Right atrium auricular region (tissue), 2 donors: ENCODE data around the gene SPTBN4. TPM values are rescaled to one million over a fixed set of nuclear protein-coding genes. Genes with fewer than 3 reads are reported as not detected.

Experiments
- DNase-seq: peaks from one replicate; pipeline ENCODE4 v3.0.0-alpha.2; 2019; ENCODE audit warnings: low spot score
- H3K27ac ChIP-seq, 2 donors: fragments of 200-600 bp; sonication (generic); 1 replicate in 1 of 2; 2 replicates in 1 of 2; pipeline ENCODE4 v1.5.1; 2016 to 2019
- H3K27me3 ChIP-seq, 2 donors: fragments of 200-600 bp; sonication (generic); one replicate each; pipeline versions ENCODE4 v1.5.1 to v1.6.0; 2017 to 2019
- H3K36me3 ChIP-seq: fragments of 200-600 bp; sonication (generic); one replicate; pipeline ENCODE4 v1.5.1; 2016
- H3K4me1 ChIP-seq, 2 donors: fragments of 200-600 bp; sonication (generic); one replicate each; pipeline versions ENCODE4 v1.5.1 to v1.6.0; 2017 to 2019
- H3K4me3 ChIP-seq, 2 donors: fragments of 200-600 bp; sonication (generic); 1 replicate in 1 of 2; 2 replicates in 1 of 2; pipeline ENCODE4 v1.5.1; 2017 to 2019; ENCODE audit warnings: mild to moderate bottlenecking in 1 of 2, moderate library complexity in 1 of 2
- H3K9me3 ChIP-seq, 2 donors: fragments of 200-600 bp; sonication (generic); one replicate each; pipeline ENCODE4 v1.5.1; 2019
- total RNA-seq, 2 donors: library from RNA; depleted of rRNA; stranded (reverse); fragments of >200 nt; gene quantifications; one replicate each; pipeline ENCODE4 v1.1.0, GENCODE V29; 2016
- TF ChIP-seq, protein P1 (sequence below), 2 donors: fragments of 200-600 bp; sonication (generic); IDR thresholded peaks; one replicate each; pipeline ENCODE4 v1.5.1; 2019; ENCODE audit warnings: antibody characterized with exemption in 2 of 2

Gene SPTBN4
- total RNA-seq, 2 donors from 2014 or later, result 5.2 to 5.5 TPM

DNA sequence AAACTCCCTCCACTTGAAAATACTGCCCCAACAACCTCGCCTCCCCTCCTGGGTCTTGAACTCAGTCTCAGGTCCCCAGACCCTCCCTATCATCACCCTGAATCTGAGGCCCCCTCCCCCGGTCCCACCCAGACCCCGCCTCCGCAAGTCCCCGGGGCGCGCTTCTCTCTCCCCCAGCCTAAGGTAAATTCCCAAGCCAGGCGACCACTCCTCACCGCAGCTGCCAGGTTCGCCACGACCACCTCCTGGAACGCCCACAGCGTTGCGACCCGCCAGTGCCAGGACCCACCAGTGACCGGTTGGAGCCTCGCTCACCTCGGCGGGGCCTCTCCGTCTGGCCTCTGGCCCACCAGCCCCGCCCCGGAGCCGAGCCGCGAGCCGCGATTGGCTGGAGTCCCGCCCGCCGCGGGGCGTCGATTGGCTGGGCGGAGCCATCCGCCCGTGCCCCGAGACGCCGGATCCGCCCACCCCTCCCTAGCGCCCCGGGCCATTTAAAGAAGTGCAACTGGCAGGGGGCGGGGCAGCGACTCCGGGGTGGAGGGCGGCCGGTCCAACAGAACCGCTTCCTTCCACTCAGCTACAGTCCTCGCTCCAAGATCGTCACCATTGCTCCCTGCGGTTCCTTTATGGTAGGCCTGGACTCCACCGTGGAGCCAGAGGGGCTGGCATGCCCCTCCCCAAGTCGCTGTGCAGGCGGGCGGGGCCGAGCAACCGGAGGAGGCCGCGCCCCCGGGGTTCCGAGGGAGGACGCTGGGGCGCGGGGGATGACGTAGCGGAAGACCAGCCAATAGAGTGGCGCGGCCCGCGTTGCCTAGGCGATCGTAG lies 22.6 kb upstream of the SPTBN4 start, which contains the start of gene SERTAD3:
Gene SERTAD3, minus strand, starts transcription at position 336 of the 825 bp plus-strand sequence. CDS start 2,255 bp downstream, outside the sequence.
- Histone ChIP-seq H3K9me3 (no peaks in the 10 kb centered on the region), H3K36me3 (peaks cover 32% of the 10 kb centered on the region), H3K4me1 (peaks cover 0 to 37% of the 10 kb centered on the region in 2 donors), H3K4me3 (peak within 1 kb of the TSS; percentile 94 to 96), H3K27ac (peak within 1 kb of the TSS; percentile 98), H3K27me3 (no peaks in the 10 kb centered on the region)
- DNase-seq, result peak; percentile 98
- TF ChIP-seq, protein P1, sequence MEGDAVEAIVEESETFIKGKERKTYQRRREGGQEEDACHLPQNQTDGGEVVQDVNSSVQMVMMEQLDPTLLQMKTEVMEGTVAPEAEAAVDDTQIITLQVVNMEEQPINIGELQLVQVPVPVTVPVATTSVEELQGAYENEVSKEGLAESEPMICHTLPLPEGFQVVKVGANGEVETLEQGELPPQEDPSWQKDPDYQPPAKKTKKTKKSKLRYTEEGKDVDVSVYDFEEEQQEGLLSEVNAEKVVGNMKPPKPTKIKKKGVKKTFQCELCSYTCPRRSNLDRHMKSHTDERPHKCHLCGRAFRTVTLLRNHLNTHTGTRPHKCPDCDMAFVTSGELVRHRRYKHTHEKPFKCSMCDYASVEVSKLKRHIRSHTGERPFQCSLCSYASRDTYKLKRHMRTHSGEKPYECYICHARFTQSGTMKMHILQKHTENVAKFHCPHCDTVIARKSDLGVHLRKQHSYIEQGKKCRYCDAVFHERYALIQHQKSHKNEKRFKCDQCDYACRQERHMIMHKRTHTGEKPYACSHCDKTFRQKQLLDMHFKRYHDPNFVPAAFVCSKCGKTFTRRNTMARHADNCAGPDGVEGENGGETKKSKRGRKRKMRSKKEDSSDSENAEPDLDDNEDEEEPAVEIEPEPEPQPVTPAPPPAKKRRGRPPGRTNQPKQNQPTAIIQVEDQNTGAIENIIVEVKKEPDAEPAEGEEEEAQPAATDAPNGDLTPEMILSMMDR (IDR thresholded peaks at IDR 0.05), result no peak

DNA sequence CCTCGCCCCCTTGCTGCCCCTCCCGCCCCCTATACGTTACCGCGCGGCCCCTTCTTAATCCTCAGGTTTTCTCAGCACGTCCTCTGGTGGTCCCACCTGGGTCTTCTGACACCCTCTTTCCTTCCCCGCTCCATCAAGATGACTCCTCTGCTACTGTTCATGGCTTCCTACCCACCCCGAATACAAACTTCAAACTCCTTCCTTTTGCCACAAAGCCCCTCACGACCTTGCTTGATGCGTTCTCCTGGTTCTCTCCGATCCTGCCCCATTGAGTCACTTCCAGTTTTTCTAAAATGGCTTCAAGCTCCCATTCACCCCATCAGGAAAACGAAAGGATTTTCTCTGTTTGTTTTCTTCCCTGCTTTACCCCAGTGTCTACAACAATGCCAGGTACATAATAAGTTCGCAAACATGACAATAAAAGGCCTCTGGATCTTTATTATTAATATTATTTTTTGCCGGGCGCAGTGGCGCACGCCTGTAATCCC lies 21.9 kb upstream of the SPTBN4 start:
- Histone ChIP-seq H3K4me3 (peak overlapping the region; percentile 94 to 96), H3K27me3 (no peaks in the 10 kb centered on the region), H3K4me1 (peaks cover 0 to 37% of the 10 kb centered on the region in 2 donors), H3K36me3 (peaks cover 38% of the 10 kb centered on the region), H3K9me3 (no peaks in the 10 kb centered on the region), H3K27ac (peak overlapping the region; percentile 98)
- TF ChIP-seq, protein P1 (IDR thresholded peaks at IDR 0.05), result peak in 1 of 2 donors; percentile 47
- DNase-seq, result no peak

DNA sequence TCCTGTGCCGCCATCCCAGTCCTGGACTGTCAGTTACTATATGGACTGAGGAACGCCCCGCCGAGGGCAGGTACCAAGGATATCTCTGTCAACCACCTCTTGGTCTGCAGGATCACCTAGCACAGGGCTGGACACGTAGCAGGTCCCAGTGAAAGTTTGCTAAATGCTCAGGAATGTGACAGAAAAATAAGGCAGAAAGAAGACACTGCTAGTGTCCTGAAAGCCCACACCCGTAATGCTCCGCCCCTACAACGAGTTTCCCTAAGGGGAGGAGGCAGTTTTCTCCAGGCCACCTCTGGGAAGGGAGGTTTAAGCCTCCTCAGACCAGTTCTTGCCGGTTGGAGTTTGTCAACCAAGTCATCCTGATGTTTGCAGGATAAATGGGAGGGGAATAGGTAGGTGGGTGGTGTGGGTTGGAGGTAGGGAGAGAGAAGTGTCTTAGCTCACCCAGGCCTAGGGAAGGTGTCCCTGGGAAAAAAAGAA lies 21.0 kb upstream of the SPTBN4 start:
- H3K4me1 ChIP-seq, result peaks cover 0 to 27% of the 10 kb centered on the region in 2 donors
- H3K27me3 ChIP-seq, result no peaks in the 10 kb centered on the region
- H3K27ac ChIP-seq, result no peak overlapping the region
- no peak overlapping the region for H3K4me3 ChIP-seq
- DNase-seq, result no peak
- H3K36me3 ChIP-seq, result peaks cover 29% of the 10 kb centered on the region
- TF ChIP-seq, protein P1 (IDR thresholded peaks at IDR 0.05), result no peak
- no peaks in the 10 kb centered on the region for H3K9me3 ChIP-seq

DNA sequence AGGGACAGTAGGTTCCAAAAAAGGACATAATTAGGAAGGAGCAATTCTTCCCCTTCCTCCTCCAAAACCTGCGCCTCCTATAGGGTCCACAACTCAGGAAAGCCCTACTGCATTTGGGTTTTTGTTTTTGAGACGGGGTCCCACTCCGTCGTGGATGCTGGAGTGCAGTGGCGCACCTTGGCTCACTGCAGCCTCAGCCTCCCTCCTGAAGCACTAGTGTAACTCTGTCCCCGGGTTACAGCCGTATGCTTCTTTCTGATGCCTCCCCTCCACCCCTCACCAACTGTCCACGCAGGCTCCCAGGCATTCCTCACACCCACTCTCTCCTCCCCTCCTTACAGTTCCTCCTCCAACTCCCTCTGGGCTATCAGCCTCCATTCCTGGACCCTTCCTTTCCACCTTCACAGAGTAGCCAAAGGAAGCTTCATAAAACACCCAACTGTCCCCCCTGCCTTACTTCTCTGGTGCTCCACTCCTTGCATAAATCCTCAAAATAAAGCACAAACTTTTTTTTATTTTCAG lies 20.5 kb upstream of the SPTBN4 start:
- Histone ChIP-seq H3K27ac (no peak overlapping the region), H3K36me3 (peaks cover 24% of the 10 kb centered on the region), H3K4me1 (peaks cover 0 to 22% of the 10 kb centered on the region in 2 donors), H3K4me3 (no peak overlapping the region), H3K9me3 (no peaks in the 10 kb centered on the region), H3K27me3 (no peaks in the 10 kb centered on the region)
- TF ChIP-seq, protein P1 (IDR thresholded peaks at IDR 0.05), result no peak
- DNase-seq, result no peak

DNA sequence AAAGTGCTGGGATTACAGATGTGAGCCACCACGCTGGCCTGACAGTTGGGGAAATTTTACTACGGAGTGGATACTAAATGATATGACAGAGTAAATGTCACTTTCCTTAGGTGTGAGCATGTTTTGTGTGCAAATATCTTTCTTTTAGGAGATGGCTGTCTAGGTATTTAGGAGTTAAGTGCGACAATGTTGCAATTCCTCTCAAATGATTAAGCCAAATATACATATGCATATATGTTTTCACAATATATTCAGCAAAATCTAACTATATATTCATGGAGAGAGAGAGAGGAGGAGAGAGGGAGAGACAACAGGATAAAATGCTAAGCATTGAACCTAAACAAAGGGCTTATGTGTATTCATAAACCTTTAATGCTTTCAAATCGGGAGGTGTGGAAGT lies 17.3 kb upstream of the SPTBN4 start:
- H3K36me3 ChIP-seq, result peaks cover 13% of the 10 kb centered on the region
- H3K27me3 ChIP-seq, result no peaks in the 10 kb centered on the region
- H3K27ac ChIP-seq, result no peak overlapping the region
- TF ChIP-seq, protein P1 (IDR thresholded peaks at IDR 0.05), result no peak
- H3K4me3 ChIP-seq, result no peak overlapping the region
- H3K9me3 ChIP-seq, result no peaks in the 10 kb centered on the region
- no peak for DNase-seq
- peaks cover 0 to 7% of the 10 kb centered on the region in 2 donors for H3K4me1 ChIP-seq
